Activated CD8-positive, alpha-beta T cell treated with anti-CD3 and anti-CD28 coated beads for 36 hours (primary cell): Measurements from ENCODE around the gene TOR1B. TPM values are rescaled to one million over a fixed set of nuclear protein-coding genes. Genes with fewer than 3 reads are reported as not detected.
A peak's percentile ranks its signal among the peaks of the same experiment; 100 is the strongest.

ENCODE experiments used
- ATAC-seq: fragments of 200-7000 bp; cut with Tn5 transposase; one replicate; pipeline ENCODE4 v1.10.0; 2021; ENCODE audit warnings: mild to moderate bottlenecking, moderate library complexity
- CTCF ChIA-PET: fragments of 350-600 bp; sonication (Branson Sonifier 250); formaldehyde crosslinking; loops from one replicate; lab custom pipeline; 2021; ENCODE audit warnings: antibody characterized with exemption; lab: Charles Lee
- POLR2A ChIA-PET: fragments of 350-600 bp; sonication (Branson Sonifier 250); formaldehyde crosslinking; loops from one replicate; lab custom pipeline; 2021; ENCODE audit warnings: antibody characterized with exemption; lab: Charles Lee
- DNase-seq: peaks from one replicate; pipeline ENCODE4 v3.0.0-alpha.2; 2020
- H3K27ac Mint-ChIP-seq: one replicate; pipeline ENCODE4 v1.8.0; 2021; ENCODE audit warnings: mild to moderate bottlenecking, mixed read lengths
- H3K27me3 Mint-ChIP-seq: one replicate; pipeline ENCODE4 v1.8.0; 2021; ENCODE audit warnings: mixed read lengths
- H3K36me3 Mint-ChIP-seq: one replicate; pipeline ENCODE4 v1.8.0; 2021; ENCODE audit warnings: low read depth, mixed read lengths
- H3K4me1 Mint-ChIP-seq: one replicate; pipeline ENCODE4 v1.8.0; 2021; ENCODE audit warnings: low read depth, mixed read lengths
- H3K4me3 Mint-ChIP-seq: one replicate; pipeline ENCODE4 v1.8.0; 2021; ENCODE audit warnings: mild to moderate bottlenecking, moderate library complexity, mixed read lengths
- H3K9me3 Mint-ChIP-seq: one replicate; pipeline ENCODE4 v1.8.0; 2021; ENCODE audit warnings: mixed read lengths
- intact Hi-C: fragments of 100-400 bp; cut with micrococcal nuclease; formaldehyde crosslinking; loops from one replicate; pipeline ENCODE4 v1.10.0; 2022
- total RNA-seq, 2 experiments: library from RNA; stranded (reverse); gene quantifications; one replicate each; pipeline ENCODE4 v1.2.3, GENCODE V29; 2021
- TF ChIP-seq, protein P1 (sequence below): fragments of 200-600 bp; IDR thresholded peaks from one replicate; pipeline ENCODE4 v1.8.0; 2022; ENCODE audit warnings: antibody characterized with exemption, mild to moderate bottlenecking

TOR1B gene
- total RNA-seq, 2 experiments from 2014 or later, result 18.5 to 19.8 TPM

GRCh38 chr9:129828969-129829368 lies 26.0 kb downstream of the TOR1B start:
- Mint-ChIP-seq H3K4me1 (peaks cover 11% of the 10 kb centered on the region), H3K9me3 (no peaks in the 10 kb centered on the region), H3K36me3 (peaks cover 43% of the 10 kb centered on the region), H3K4me3 (no peak overlapping the region), H3K27ac (peak overlapping the region; percentile 67), H3K27me3 (no peaks in the 10 kb centered on the region)
- ChIA-PET CTCF (interaction anchor here (1.6 kb wide), 1 partner anchor 91 kb away, joined by 4 read pairs; no protein-coding TSS in a partner anchor), POLR2A (interaction anchor here (1.4 kb wide), 2 partner anchors 9 to 40 kb away, joined by 4 to 7 read pairs; no protein-coding TSS in a partner anchor)
- TF ChIP-seq, protein P1, sequence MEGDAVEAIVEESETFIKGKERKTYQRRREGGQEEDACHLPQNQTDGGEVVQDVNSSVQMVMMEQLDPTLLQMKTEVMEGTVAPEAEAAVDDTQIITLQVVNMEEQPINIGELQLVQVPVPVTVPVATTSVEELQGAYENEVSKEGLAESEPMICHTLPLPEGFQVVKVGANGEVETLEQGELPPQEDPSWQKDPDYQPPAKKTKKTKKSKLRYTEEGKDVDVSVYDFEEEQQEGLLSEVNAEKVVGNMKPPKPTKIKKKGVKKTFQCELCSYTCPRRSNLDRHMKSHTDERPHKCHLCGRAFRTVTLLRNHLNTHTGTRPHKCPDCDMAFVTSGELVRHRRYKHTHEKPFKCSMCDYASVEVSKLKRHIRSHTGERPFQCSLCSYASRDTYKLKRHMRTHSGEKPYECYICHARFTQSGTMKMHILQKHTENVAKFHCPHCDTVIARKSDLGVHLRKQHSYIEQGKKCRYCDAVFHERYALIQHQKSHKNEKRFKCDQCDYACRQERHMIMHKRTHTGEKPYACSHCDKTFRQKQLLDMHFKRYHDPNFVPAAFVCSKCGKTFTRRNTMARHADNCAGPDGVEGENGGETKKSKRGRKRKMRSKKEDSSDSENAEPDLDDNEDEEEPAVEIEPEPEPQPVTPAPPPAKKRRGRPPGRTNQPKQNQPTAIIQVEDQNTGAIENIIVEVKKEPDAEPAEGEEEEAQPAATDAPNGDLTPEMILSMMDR, result no peak
- ATAC-seq, result no peak
- DNase-seq, result no peak
- intact Hi-C loops, result no loop called here

GRCh38 chr9:129832982-129833381 lies 30.0 kb downstream of the TOR1B start:
- Mint-ChIP-seq H3K4me3 (peak overlapping the region; percentile 85), H3K27me3 (no peaks in the 10 kb centered on the region), H3K9me3 (no peaks in the 10 kb centered on the region), H3K27ac (peak overlapping the region; percentile 13), H3K36me3 (peaks cover 58% of the 10 kb centered on the region), H3K4me1 (peaks cover 34% of the 10 kb centered on the region)
- ATAC-seq, result no peak
- ChIA-PET CTCF (no interaction called here), POLR2A (no interaction called here)
- intact Hi-C loops, result loop anchor here (5.0 kb wide), 1 partner anchor 49 kb away; no protein-coding TSS in a partner anchor
- DNase-seq, result no peak
- TF ChIP-seq, protein P1, result no peak

DNA sequence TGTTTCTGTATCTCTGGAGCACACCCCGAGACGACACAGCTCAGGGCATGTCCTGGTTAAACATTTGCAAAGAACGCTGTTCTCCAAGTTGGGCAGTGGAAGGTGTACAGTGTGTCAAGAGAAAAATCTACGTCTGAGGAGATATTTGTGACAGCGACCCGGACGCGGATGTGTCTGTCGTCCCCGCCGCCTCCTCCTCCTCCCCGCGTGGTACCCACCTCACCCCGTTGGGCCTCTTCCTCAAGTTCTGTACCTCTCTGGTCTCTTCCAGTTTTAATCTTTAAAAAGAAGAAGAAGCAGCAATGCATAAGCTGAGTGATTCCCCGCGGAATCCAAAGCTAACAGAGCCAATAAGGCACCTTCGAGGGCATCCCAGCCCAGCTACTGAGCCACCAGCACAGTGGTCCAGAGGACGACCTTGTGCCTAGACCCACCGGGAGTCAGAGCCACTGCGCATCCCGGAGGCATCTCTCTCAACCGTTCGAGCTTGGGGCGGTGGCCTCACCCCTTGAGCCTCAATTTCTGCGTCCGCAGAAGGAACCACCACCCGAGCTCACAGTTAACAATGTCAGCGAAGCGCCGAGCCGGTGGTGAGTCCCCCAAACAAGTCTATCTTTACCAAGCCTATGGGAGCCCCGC lies 31.6 kb downstream of the TOR1B start:
- no peaks in the 10 kb centered on the region for H3K27me3 Mint-ChIP-seq
- ChIA-PET POLR2A (interaction anchor here (0.8 to 4.4 kb wide), 12 partner anchors 8 to 52 kb away, joined by 3 to 44 read pairs (median 6); partner anchors contain the start of genes TOR1A and TOR1B), CTCF (interaction anchor here (1.2 kb wide), 1 partner anchor 34 kb away, joined by 4 read pairs; no protein-coding TSS in a partner anchor)
- no peak for ATAC-seq
- peaks cover 46% of the 10 kb centered on the region for H3K36me3 Mint-ChIP-seq
- intact Hi-C loops, result loop anchor here (5.0 kb wide), 1 partner anchor 48 kb away; no protein-coding TSS in a partner anchor
- DNase-seq, result peak; percentile 60
- peak overlapping the region; percentile 85 for H3K4me3 Mint-ChIP-seq
- peak overlapping the region; percentile 92 for H3K27ac Mint-ChIP-seq
- H3K4me1 Mint-ChIP-seq, result peaks cover 49% of the 10 kb centered on the region
- H3K9me3 Mint-ChIP-seq, result no peaks in the 10 kb centered on the region
- TF ChIP-seq, protein P1, result no peak

- ATAC-seq (peak; percentile 94), DNase-seq (peak; percentile 97)
- CTCF ChIA-PET, result interaction anchor here (1.0 to 1.2 kb wide), 2 partner anchors 26 to 33 kb away, joined by 3 to 4 read pairs; no protein-coding TSS in a partner anchor
- POLR2A ChIA-PET, result interaction anchor here (0.6 to 4.4 kb wide), 21 partner anchors 8 to 204 kb away, joined by 3 to 44 read pairs (median 5); partner anchors contain the start of genes TOR1A and TOR1B
- Mint-ChIP-seq H3K4me3 (peak within 1 kb of the TSS; percentile 85), H3K9me3 (no peaks in the 10 kb centered on the region), H3K27ac (peak within 1 kb of the TSS; percentile 95), H3K36me3 (peaks cover 40% of the 10 kb centered on the region), H3K4me1 (peaks cover 55% of the 10 kb centered on the region), H3K27me3 (no peaks in the 10 kb centered on the region)
- TF ChIP-seq, protein P1, result no peak
- intact Hi-C loops, result no loop called here
These were observed 32.3 kb downstream of the TOR1B start, which contains the start of the genes C9orf78 and USP20 for GRCh38 chr9:129835128-129835859. C9orf78 (minus strand) TSS chr9:129835275; CDS start chr9:129835221, 54 bp downstream. USP20 (plus strand) TSS chr9:129835458; CDS start chr9:129852556, 17,098 bp downstream.
